Peyer's patch (tissue), 4 donors: ENCODE data around the gene MAGI2. TPM values are rescaled to one million over a fixed set of nuclear protein-coding genes. Genes with fewer than 3 reads are reported as not detected.

Experiments
- DNase-seq, 3 donors: peaks; one replicate each; pipeline ENCODE4 v3.0.0-alpha.2; 2017 to 2019
- H3K27ac ChIP-seq, 4 donors: fragments of 200-600 bp; sonication (generic); one replicate each; pipeline ENCODE4 v1.5.1; 2016 to 2019
- H3K27me3 ChIP-seq, 2 donors: fragments of 200-600 bp; sonication (generic); one replicate each; pipeline ENCODE4 v1.5.1; 2019
- H3K36me3 ChIP-seq, 3 donors: fragments of 200-600 bp; sonication (generic); one replicate each; pipeline ENCODE4 v1.5.1; 2016 to 2019
- H3K4me1 ChIP-seq, 4 donors: fragments of 200-600 bp; sonication (generic); one replicate each; pipeline ENCODE4 v1.5.1; 2016 to 2019
- H3K4me3 ChIP-seq, 4 donors: fragments of 200-600 bp; sonication (generic); 1 replicate in 3 of 4; 2 replicates in 1 of 4; pipeline ENCODE4 v1.5.1; 2016 to 2019; ENCODE audit warnings: mild to moderate bottlenecking in 1 of 4
- H3K9me3 ChIP-seq, 4 donors: fragments of 200-600 bp; sonication (generic); one replicate each; pipeline ENCODE4 v1.5.1; 2016 to 2019; ENCODE audit warnings: mild to moderate bottlenecking in 1 of 4
- CTCF ChIP-seq, 6 experiments: fragments of 450-650 bp in 4 of 6; fragments of 200-600 bp in 2 of 6; sonication (generic) in 1 of 6; IDR thresholded peaks; one replicate each; pipeline ENCODE4 v1.5.1; 2017 to 2019; ENCODE audit warnings: antibody characterized with exemption in 6 of 6, mild to moderate bottlenecking in 3 of 6, moderate library complexity in 1 of 6
- POLR2A ChIP-seq, 2 donors: fragments of 450-650 bp; IDR thresholded peaks; one replicate each; pipeline ENCODE4 v1.5.1; 2017; ENCODE audit warnings: antibody characterized with exemption in 2 of 2, mild to moderate bottlenecking in 2 of 2, moderate library complexity in 2 of 2
- total RNA-seq, 4 donors: library from RNA; depleted of rRNA; stranded (reverse); fragments of >200 nt; gene quantifications; one replicate each; pipeline ENCODE4 v1.1.0, GENCODE V29; 2016

The MAGI2 gene
- total RNA-seq, 4 donors from 2014 or later = 1.6 to 12.4 (median 2.8) TPM

GRCh38 chr7:79212334-79212733 is 241.1 kb downstream of the MAGI2 start:
- no peaks in the 10 kb centered on the region for H3K27me3 ChIP-seq
- no peak overlapping the region for H3K27ac ChIP-seq
- H3K4me3 ChIP-seq = no peak overlapping the region
- TF ChIP-seq CTCF (IDR thresholded peaks at IDR 0.05) (no peak), POLR2A (IDR thresholded peaks at IDR 0.05) (no peak)
- DNase-seq = no peak
- H3K36me3 ChIP-seq = no peaks in the 10 kb centered on the region
- no peaks in the 10 kb centered on the region for H3K9me3 ChIP-seq
- no peaks in the 10 kb centered on the region for H3K4me1 ChIP-seq

GRCh38 chr7:79211724-79212123 is 241.7 kb downstream of the MAGI2 start:
- H3K27me3 ChIP-seq = no peaks in the 10 kb centered on the region
- H3K4me3 ChIP-seq = no peak overlapping the region
- no peak overlapping the region for H3K27ac ChIP-seq
- TF ChIP-seq POLR2A (IDR thresholded peaks at IDR 0.05) (no peak), CTCF (IDR thresholded peaks at IDR 0.05) (no peak)
- no peaks in the 10 kb centered on the region for H3K4me1 ChIP-seq
- H3K36me3 ChIP-seq = no peaks in the 10 kb centered on the region
- no peaks in the 10 kb centered on the region for H3K9me3 ChIP-seq
- DNase-seq = no peak

GRCh38 chr7:79199961-79200360 is 253.5 kb downstream of the MAGI2 start:
- no peak for DNase-seq
- Histone ChIP-seq H3K4me3 (no peak overlapping the region), H3K36me3 (no peaks in the 10 kb centered on the region), H3K4me1 (no peaks in the 10 kb centered on the region), H3K27ac (no peak overlapping the region), H3K9me3 (no peaks in the 10 kb centered on the region), H3K27me3 (no peaks in the 10 kb centered on the region)
- no peak for TF ChIP-seq CTCF (IDR thresholded peaks at IDR 0.05)
- no peak for TF ChIP-seq POLR2A (IDR thresholded peaks at IDR 0.05)

GRCh38 chr7:79199266-79199665 is 254.2 kb downstream of the MAGI2 start:
- no peak overlapping the region for H3K27ac ChIP-seq

GRCh38 chr7:79185605-79186004 is 267.9 kb downstream of the MAGI2 start:
- H3K27me3 ChIP-seq = no peaks in the 10 kb centered on the region
- no peaks in the 10 kb centered on the region for H3K9me3 ChIP-seq
- H3K4me3 ChIP-seq = no peak overlapping the region
- no peaks in the 10 kb centered on the region for H3K36me3 ChIP-seq
- H3K27ac ChIP-seq = no peak overlapping the region
- TF ChIP-seq POLR2A (IDR thresholded peaks at IDR 0.05) = no peak
- no peak for TF ChIP-seq CTCF (IDR thresholded peaks at IDR 0.05)
- no peak for DNase-seq
- no peaks in the 10 kb centered on the region for H3K4me1 ChIP-seq

More at GRCh38 chr7:79199266-79199665, 254.2 kb downstream of the MAGI2 start:
- no peak for DNase-seq
- H3K36me3 ChIP-seq = no peaks in the 10 kb centered on the region
- H3K9me3 ChIP-seq = no peaks in the 10 kb centered on the region
- no peaks in the 10 kb centered on the region for H3K27me3 ChIP-seq
- no peak overlapping the region for H3K4me3 ChIP-seq
- H3K4me1 ChIP-seq = no peaks in the 10 kb centered on the region
- TF ChIP-seq CTCF (IDR thresholded peaks at IDR 0.05) = no peak
- TF ChIP-seq POLR2A (IDR thresholded peaks at IDR 0.05) = no peak

GRCh38 chr7:79182283-79182682 is 271.2 kb downstream of the MAGI2 start:
- no peak for TF ChIP-seq POLR2A (IDR thresholded peaks at IDR 0.05)
- no peak for TF ChIP-seq CTCF (IDR thresholded peaks at IDR 0.05)
- Histone ChIP-seq H3K27ac (no peak overlapping the region), H3K27me3 (no peaks in the 10 kb centered on the region), H3K36me3 (no peaks in the 10 kb centered on the region), H3K4me3 (no peak overlapping the region), H3K4me1 (no peaks in the 10 kb centered on the region), H3K9me3 (no peaks in the 10 kb centered on the region)
- DNase-seq = no peak
